ENCODE data around the gene DCP2. TPM values are rescaled to one million over a fixed set of nuclear protein-coding genes. Genes with fewer than 3 reads are reported as not detected.

Gene DCP2
- total RNA-seq, 4 donors from 2014 or later: 9.8 to 30.9 (median 27.2) TPM

- no peak for DNase-seq
- no peak for TF ChIP-seq POLR2A (IDR thresholded peaks at IDR 0.05)
- no peak for TF ChIP-seq CTCF (IDR thresholded peaks at IDR 0.05 in 4 of 5, conservative IDR thresholded peaks at IDR 0.05 in 1 of 5)
- Histone ChIP-seq H3K4me1 (no peaks in the 10 kb centered on the region), H3K36me3 (no peaks in the 10 kb centered on the region), H3K4me3 (no peak overlapping the region), H3K27me3 (no peaks in the 10 kb centered on the region), H3K9me3 (no peaks in the 10 kb centered on the region), H3K27ac (no peak overlapping the region)
- ATAC-seq: no peak
- in situ Hi-C loops (cut with MboI; ENCODE audit: low sequenced_read_pairs in 4 of 4) (loop anchor here in 1 of 4 donors (25.0 kb wide), 1 partner anchor 376 kb away; no protein-coding TSS in a partner anchor), intact Hi-C loops (cut with DNase I; ENCODE audit: low total_unique reads) (no loop called here)
Observed at GRCh38 chr5:112938286-112938685, 38.3 kb upstream of the DCP2 start.

- Histone ChIP-seq H3K27ac (no peak overlapping the region), H3K9me3 (no peaks in the 10 kb centered on the region), H3K36me3 (no peaks in the 10 kb centered on the region), H3K4me1 (no peaks in the 10 kb centered on the region), H3K4me3 (no peak overlapping the region), H3K27me3 (no peaks in the 10 kb centered on the region)
- intact Hi-C loops (cut with DNase I; ENCODE audit: low total_unique reads) (no loop called here), in situ Hi-C loops (cut with MboI; ENCODE audit: low sequenced_read_pairs in 4 of 4) (loop anchor here in 1 of 4 donors (25.0 kb wide), 1 partner anchor 378 kb away; no protein-coding TSS in a partner anchor)
- no peak for TF ChIP-seq POLR2A (IDR thresholded peaks at IDR 0.05)
- TF ChIP-seq CTCF (IDR thresholded peaks at IDR 0.05 in 4 of 5, conservative IDR thresholded peaks at IDR 0.05 in 1 of 5): no peak
- ATAC-seq: no peak
- DNase-seq: no peak
Observed at GRCh38 chr5:112940670-112941069, 35.9 kb upstream of the DCP2 start.

GRCh38 chr5:112948458-112948857 is 28.1 kb upstream of the DCP2 start:
- no peak overlapping the region for H3K4me3 ChIP-seq
- DNase-seq (no peak), ATAC-seq (no peak)
- H3K9me3 ChIP-seq: no peaks in the 10 kb centered on the region
- intact Hi-C loops (cut with DNase I; ENCODE audit: low total_unique reads): no loop called here
- in situ Hi-C loops (cut with MboI; ENCODE audit: low sequenced_read_pairs in 4 of 4): loop anchor here in 1 of 4 donors (25.0 kb wide), 1 partner anchor 386 kb away; no protein-coding TSS in a partner anchor
- TF ChIP-seq POLR2A (IDR thresholded peaks at IDR 0.05) (no peak), CTCF (IDR thresholded peaks at IDR 0.05 in 4 of 5, conservative IDR thresholded peaks at IDR 0.05 in 1 of 5) (no peak)
- H3K27me3 ChIP-seq: no peaks in the 10 kb centered on the region
- no peak overlapping the region for H3K27ac ChIP-seq
- H3K36me3 ChIP-seq: no peaks in the 10 kb centered on the region
- H3K4me1 ChIP-seq: no peaks in the 10 kb centered on the region

GRCh38 chr5:112951124-112951702 is 25.4 kb upstream of the DCP2 start:
- no peak for TF ChIP-seq CTCF (IDR thresholded peaks at IDR 0.05 in 4 of 5, conservative IDR thresholded peaks at IDR 0.05 in 1 of 5)
- Histone ChIP-seq H3K9me3 (no peaks in the 10 kb centered on the region), H3K27me3 (no peaks in the 10 kb centered on the region), H3K4me1 (no peaks in the 10 kb centered on the region), H3K36me3 (no peaks in the 10 kb centered on the region), H3K27ac (no peak overlapping the region), H3K4me3 (no peak overlapping the region)
- ATAC-seq (no peak), DNase-seq (no peak)
- in situ Hi-C loops (cut with MboI; ENCODE audit: low sequenced_read_pairs in 4 of 4): no loop called here
- intact Hi-C loops (cut with DNase I; ENCODE audit: low total_unique reads): no loop called here

- no peak overlapping the region for H3K27ac ChIP-seq
- no peaks in the 10 kb centered on the region for H3K27me3 ChIP-seq
- DNase-seq (no peak), ATAC-seq (no peak)
- intact Hi-C loops (cut with DNase I; ENCODE audit: low total_unique reads): no loop called here
- H3K9me3 ChIP-seq: no peaks in the 10 kb centered on the region
- H3K36me3 ChIP-seq: no peaks in the 10 kb centered on the region
- in situ Hi-C loops (cut with MboI; ENCODE audit: low sequenced_read_pairs in 4 of 4): no loop called here
- H3K4me1 ChIP-seq: peaks cover 30 to 36% of the 10 kb centered on the region in 2 donors
- no peak overlapping the region for H3K4me3 ChIP-seq
- no peak for TF ChIP-seq CTCF (IDR thresholded peaks at IDR 0.05 in 4 of 5, conservative IDR thresholded peaks at IDR 0.05 in 1 of 5)
- no peak for TF ChIP-seq POLR2A (IDR thresholded peaks at IDR 0.05)
Observed at GRCh38 chr5:112956606-112957005, 20.0 kb upstream of the DCP2 start.
